Measurements from ENCODE around the gene CYP1B1.

CYP1B1 gene

DNA sequence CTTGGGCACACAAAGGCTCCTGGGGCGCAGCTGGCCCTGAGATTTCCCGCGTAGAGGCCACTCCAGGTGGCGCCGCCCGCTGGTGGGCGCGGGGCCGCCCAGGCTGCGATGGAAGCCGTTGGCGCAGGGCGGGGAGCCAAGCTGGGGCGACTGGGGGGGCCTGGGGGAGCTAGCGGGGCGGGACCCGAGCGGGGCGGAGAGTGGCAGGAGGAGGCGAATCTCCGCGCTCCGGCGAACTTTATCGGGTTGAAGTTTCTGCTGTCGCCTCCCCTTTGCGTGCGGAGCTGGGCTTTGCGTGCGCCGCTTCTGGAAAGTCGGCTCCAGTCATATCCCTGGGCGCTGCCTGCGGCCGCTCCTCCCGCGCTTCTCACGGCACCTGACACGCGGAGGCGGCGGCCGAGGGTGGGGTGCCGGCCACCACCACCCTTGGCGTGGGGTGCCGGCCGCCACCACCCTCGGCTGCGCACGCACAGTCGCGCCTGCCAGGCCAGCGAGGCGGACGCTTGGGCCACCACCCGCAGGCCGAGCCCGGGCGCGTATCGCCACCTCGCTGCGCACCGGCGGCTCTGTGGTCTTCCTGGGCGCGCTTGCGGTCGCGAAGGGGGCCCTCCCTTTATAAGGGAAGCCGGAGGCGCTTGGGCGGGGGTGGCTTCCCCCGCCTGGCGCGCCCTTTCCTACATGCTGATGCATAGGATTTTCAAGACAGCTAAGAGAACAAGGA lies 919 bp upstream of the CYP1B1 start:
- Histone ChIP-seq H3K4me3 (ENCODE audit: low read depth, low read length) (peak overlapping the region; percentile 71), H3K4ac (ENCODE audit: low read depth, low read length) (no peak overlapping the region), H2BK12ac (ENCODE audit: low read length) (no peak overlapping the region), H4K12ac (ENCODE audit: low read depth, low read length) (no peak overlapping the region), H3K14ac (ENCODE audit: low read length) (no peak overlapping the region), H3K4me2 (ENCODE audit: low read length) (peak overlapping the region; percentile 99), H3K27me3 (ENCODE audit: insufficient read depth, low read length) (peaks cover 42% of the 10 kb centered on the region), H2AFZ (ENCODE audit: insufficient read depth, low read length, poor library complexity) (peak overlapping the region; percentile 48), H4K91ac (ENCODE audit: low read depth, low read length) (no peak overlapping the region), H3K4me1 (ENCODE audit: control insufficient read depth in 1 of 2, insufficient read depth in 2 of 2, low read length in 2 of 2) (peaks cover 24 to 26% of the 10 kb centered on the region in 2 experiments), H3K79me2 (ENCODE audit: control insufficient read depth, insufficient read depth, low read length, poor library complexity) (no peaks in the 10 kb centered on the region), H2AK5ac (ENCODE audit: low read length) (no peak overlapping the region), H3K36me3 (ENCODE audit: control insufficient read depth in 1 of 2, insufficient read depth in 2 of 2, low read length in 2 of 2) (no peaks in the 10 kb centered on the region), H4K8ac (ENCODE audit: low read depth, low read length) (no peak overlapping the region), H3K79me1 (ENCODE audit: low read length) (no peaks in the 10 kb centered on the region), H3K27ac (ENCODE audit: low read depth, low read length) (no peak overlapping the region), H3K9me3 (ENCODE audit: insufficient read depth, low read depth, low read length) (peaks cover 4% of the 10 kb centered on the region), H3K23ac (ENCODE audit: low read length) (no peak overlapping the region), H2BK5ac (ENCODE audit: low read depth, low read length, poor library complexity) (no peak overlapping the region), H3K18ac (ENCODE audit: low read length) (no peak overlapping the region), H2BK120ac (ENCODE audit: insufficient read depth, low read length, poor library complexity) (no peak overlapping the region), H3K9ac (ENCODE audit: low read length) (no peak overlapping the region)
- WGBS (ENCODE audit: extremely low coverage, insufficient coverage, insufficient read length): no CpG with 5 or more reads among the region's 76 CpGs
- DNase-seq: peak; percentile 35 to 49

DNA sequence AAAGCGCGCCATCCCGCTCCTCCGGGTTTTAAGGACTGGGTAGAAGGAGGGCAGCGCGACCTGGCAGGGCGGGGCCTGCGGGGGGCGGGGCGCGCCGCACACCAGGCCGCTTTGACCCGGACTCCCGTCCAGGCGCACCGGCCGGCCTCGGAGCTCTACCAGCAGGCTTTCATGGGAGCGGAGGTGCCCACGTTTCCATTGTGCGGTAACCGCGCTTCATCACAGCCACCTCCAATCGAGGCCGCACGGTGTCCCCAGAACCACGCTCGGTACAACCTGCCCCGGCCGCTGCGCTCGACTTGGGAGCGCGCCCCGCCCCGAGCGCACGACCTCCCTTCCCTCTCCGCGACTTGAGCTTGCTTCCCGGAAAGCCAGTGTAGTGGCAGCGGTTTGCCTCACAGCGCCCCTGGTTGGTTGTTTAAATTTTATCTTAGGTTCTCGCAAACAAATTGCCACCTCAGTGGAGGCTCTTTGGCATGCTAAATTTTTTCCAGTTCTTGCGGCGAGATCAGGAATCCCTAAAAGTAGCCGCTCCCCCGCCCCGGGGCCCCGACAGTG lies 280 bp upstream of the CYP1B1 start:
- Histone ChIP-seq H4K8ac (ENCODE audit: low read depth, low read length) (no peak overlapping the region), H3K4ac (ENCODE audit: low read depth, low read length) (no peak overlapping the region), H2BK120ac (ENCODE audit: insufficient read depth, low read length, poor library complexity) (no peak overlapping the region), H2AK5ac (ENCODE audit: low read length) (no peak overlapping the region), H3K14ac (ENCODE audit: low read length) (no peak overlapping the region), H3K9me3 (ENCODE audit: insufficient read depth, low read depth, low read length) (peaks cover 4% of the 10 kb centered on the region), H3K4me3 (ENCODE audit: low read depth, low read length) (peak overlapping the region; percentile 71), H4K91ac (ENCODE audit: low read depth, low read length) (no peak overlapping the region), H4K12ac (ENCODE audit: low read depth, low read length) (no peak overlapping the region), H3K4me1 (ENCODE audit: control insufficient read depth in 1 of 2, insufficient read depth in 2 of 2, low read length in 2 of 2) (peaks cover 24 to 26% of the 10 kb centered on the region in 2 experiments), H2BK12ac (ENCODE audit: low read length) (no peak overlapping the region), H2AFZ (ENCODE audit: insufficient read depth, low read length, poor library complexity) (no peak overlapping the region), H2BK5ac (ENCODE audit: low read depth, low read length, poor library complexity) (no peak overlapping the region), H3K27me3 (ENCODE audit: insufficient read depth, low read length) (peaks cover 42% of the 10 kb centered on the region), H3K23ac (ENCODE audit: low read length) (no peak overlapping the region), H3K9ac (ENCODE audit: low read length) (no peak overlapping the region), H3K36me3 (ENCODE audit: control insufficient read depth in 1 of 2, insufficient read depth in 2 of 2, low read length in 2 of 2) (no peaks in the 10 kb centered on the region), H3K79me1 (ENCODE audit: low read length) (no peaks in the 10 kb centered on the region), H3K27ac (ENCODE audit: low read depth, low read length) (no peak overlapping the region), H3K79me2 (ENCODE audit: control insufficient read depth, insufficient read depth, low read length, poor library complexity) (no peaks in the 10 kb centered on the region), H3K4me2 (ENCODE audit: low read length) (peak overlapping the region; percentile 99), H3K18ac (ENCODE audit: low read length) (no peak overlapping the region)
- peak in 1 of 2 donors; percentile 45 for DNase-seq
- WGBS (ENCODE audit: extremely low coverage, insufficient coverage, insufficient read length): no CpG with 5 or more reads among the region's 51 CpGs

DNA sequence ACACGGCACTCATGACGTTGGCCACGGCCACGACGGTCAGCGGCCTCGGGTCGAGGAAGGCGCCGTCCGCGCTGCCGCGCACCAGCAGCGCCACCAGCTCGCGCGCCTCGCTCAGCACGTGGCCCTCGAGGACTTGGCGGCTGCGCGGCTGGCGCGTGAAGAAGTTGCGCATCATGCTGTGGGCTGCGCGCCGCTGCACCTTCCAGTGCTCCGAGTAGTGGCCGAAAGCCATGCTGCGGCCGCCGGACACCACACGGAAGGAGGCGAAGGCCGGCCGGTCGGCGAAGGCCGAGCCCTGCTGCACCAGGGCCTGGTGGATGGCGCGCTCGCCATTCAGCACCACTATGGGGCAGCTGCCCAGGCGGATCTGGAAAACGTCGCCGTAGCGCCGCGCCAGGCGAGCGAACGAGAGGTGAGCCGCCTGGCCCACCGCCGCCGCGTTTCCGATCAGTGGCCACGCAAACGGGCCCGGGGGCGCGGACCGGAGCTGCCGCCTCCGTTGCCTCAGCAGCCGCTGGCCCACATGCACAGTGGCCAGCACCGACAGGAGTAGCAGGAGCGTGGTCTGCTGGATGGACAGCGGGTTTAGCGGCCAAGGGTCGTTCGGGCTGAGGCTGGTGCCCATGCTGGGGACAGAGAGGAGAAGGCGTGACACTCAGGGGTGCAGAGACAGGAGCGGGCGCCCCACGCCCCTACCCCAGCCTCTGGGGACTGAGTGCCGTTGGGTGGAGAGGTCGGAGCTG lies 1.0 kb downstream of the CYP1B1 start:
- Histone ChIP-seq H3K4me3 (ENCODE audit: low read depth, low read length) (peak overlapping the region; percentile 46), H3K4ac (ENCODE audit: low read depth, low read length) (no peak overlapping the region), H3K18ac (ENCODE audit: low read length) (no peak overlapping the region), H3K27ac (ENCODE audit: low read depth, low read length) (no peak overlapping the region), H3K9ac (ENCODE audit: low read length) (no peak overlapping the region), H3K27me3 (ENCODE audit: insufficient read depth, low read length) (peaks cover 42% of the 10 kb centered on the region), H3K9me3 (ENCODE audit: insufficient read depth, low read depth, low read length) (peaks cover 5% of the 10 kb centered on the region), H2AFZ (ENCODE audit: insufficient read depth, low read length, poor library complexity) (no peak overlapping the region), H3K14ac (ENCODE audit: low read length) (no peak overlapping the region), H3K4me2 (ENCODE audit: low read length) (peak overlapping the region; percentile 62), H2BK5ac (ENCODE audit: low read depth, low read length, poor library complexity) (no peak overlapping the region), H3K79me1 (ENCODE audit: low read length) (no peaks in the 10 kb centered on the region), H2BK12ac (ENCODE audit: low read length) (no peak overlapping the region), H3K4me1 (ENCODE audit: control insufficient read depth in 1 of 2, insufficient read depth in 2 of 2, low read length in 2 of 2) (peaks cover 21 to 23% of the 10 kb centered on the region in 2 experiments), H4K91ac (ENCODE audit: low read depth, low read length) (no peak overlapping the region), H2BK120ac (ENCODE audit: insufficient read depth, low read length, poor library complexity) (no peak overlapping the region), H3K79me2 (ENCODE audit: control insufficient read depth, insufficient read depth, low read length, poor library complexity) (no peaks in the 10 kb centered on the region), H3K23ac (ENCODE audit: low read length) (no peak overlapping the region), H3K36me3 (ENCODE audit: control insufficient read depth in 1 of 2, insufficient read depth in 2 of 2, low read length in 2 of 2) (peaks cover 0 to 2% of the 10 kb centered on the region in 2 experiments), H4K12ac (ENCODE audit: low read depth, low read length) (no peak overlapping the region), H4K8ac (ENCODE audit: low read depth, low read length) (no peak overlapping the region), H2AK5ac (ENCODE audit: low read length) (no peak overlapping the region)
- no peak for DNase-seq
- no CpG with 5 or more reads among the region's 82 CpGs for WGBS (ENCODE audit: extremely low coverage, insufficient coverage, insufficient read length)

- Histone ChIP-seq H3K9ac (ENCODE audit: low read length) (no peak overlapping the region), H3K4me1 (ENCODE audit: control insufficient read depth in 1 of 2, insufficient read depth in 2 of 2, low read length in 2 of 2) (peaks cover 21 to 23% of the 10 kb centered on the region in 2 experiments)
- no CpG with 5 or more reads among the region's 58 CpGs for WGBS (ENCODE audit: extremely low coverage, insufficient coverage, insufficient read length)
Observed at GRCh38 chr2:38074058-38074763, 1.7 kb downstream of the CYP1B1 start.

More at GRCh38 chr2:38074058-38074763, 1.7 kb downstream of the CYP1B1 start:
- Histone ChIP-seq H3K18ac (ENCODE audit: low read length) (no peak overlapping the region), H2BK12ac (ENCODE audit: low read length) (no peak overlapping the region), H2AK5ac (ENCODE audit: low read length) (no peak overlapping the region), H4K8ac (ENCODE audit: low read depth, low read length) (no peak overlapping the region), H3K27me3 (ENCODE audit: insufficient read depth, low read length) (peaks cover 42% of the 10 kb centered on the region), H3K23ac (ENCODE audit: low read length) (no peak overlapping the region), H3K4me2 (ENCODE audit: low read length) (peak overlapping the region; percentile 62), H4K12ac (ENCODE audit: low read depth, low read length) (no peak overlapping the region), H3K36me3 (ENCODE audit: control insufficient read depth in 1 of 2, insufficient read depth in 2 of 2, low read length in 2 of 2) (peaks cover 0 to 2% of the 10 kb centered on the region in 2 experiments), H2BK120ac (ENCODE audit: insufficient read depth, low read length, poor library complexity) (no peak overlapping the region), H3K79me1 (ENCODE audit: low read length) (no peaks in the 10 kb centered on the region), H3K79me2 (ENCODE audit: control insufficient read depth, insufficient read depth, low read length, poor library complexity) (no peaks in the 10 kb centered on the region), H3K4me3 (ENCODE audit: low read depth, low read length) (peak overlapping the region; percentile 46), H2AFZ (ENCODE audit: insufficient read depth, low read length, poor library complexity) (no peak overlapping the region), H3K4ac (ENCODE audit: low read depth, low read length) (no peak overlapping the region), H4K91ac (ENCODE audit: low read depth, low read length) (no peak overlapping the region), H2BK5ac (ENCODE audit: low read depth, low read length, poor library complexity) (no peak overlapping the region), H3K9me3 (ENCODE audit: insufficient read depth, low read depth, low read length) (peaks cover 5% of the 10 kb centered on the region), H3K27ac (ENCODE audit: low read depth, low read length) (no peak overlapping the region), H3K14ac (ENCODE audit: low read length) (no peak overlapping the region)
- DNase-seq: no peak

Data from trophoblast cell (in vitro differentiated cells and primary cell).